ENCODE data around the gene CLEC16A.
A peak's percentile ranks its signal among the peaks of the same experiment; 100 is the strongest.

The CLEC16A gene

GRCh38 chr16:11183951-11184350, 239.6 kb downstream of the CLEC16A start:
- no peak for DNase-seq

DNA sequence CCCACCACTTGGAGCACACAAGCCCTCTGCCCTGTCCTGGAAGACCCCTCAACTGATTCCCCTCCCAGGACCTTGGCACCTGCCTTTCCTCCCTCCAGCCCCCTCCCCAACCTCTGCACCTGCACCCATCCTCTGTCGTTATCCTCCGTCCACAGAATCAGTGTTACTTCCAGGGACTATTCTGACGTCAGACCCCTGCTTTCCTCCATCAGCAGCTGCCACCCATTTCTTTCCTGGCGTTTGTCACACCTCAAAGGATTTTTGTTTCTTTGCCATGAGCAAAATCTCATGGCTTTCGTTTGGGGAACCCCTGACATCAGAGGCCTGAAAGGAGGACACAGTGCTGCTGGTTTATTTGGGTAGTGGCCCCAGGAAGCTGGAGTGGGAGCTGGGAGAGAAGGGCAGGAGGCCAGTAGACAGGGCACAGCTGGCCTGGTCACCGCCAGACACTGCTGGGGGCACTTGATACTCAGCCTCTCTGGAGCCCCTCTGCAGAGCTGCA, 243.2 kb downstream of the CLEC16A start:
- no peak for DNase-seq

DNA sequence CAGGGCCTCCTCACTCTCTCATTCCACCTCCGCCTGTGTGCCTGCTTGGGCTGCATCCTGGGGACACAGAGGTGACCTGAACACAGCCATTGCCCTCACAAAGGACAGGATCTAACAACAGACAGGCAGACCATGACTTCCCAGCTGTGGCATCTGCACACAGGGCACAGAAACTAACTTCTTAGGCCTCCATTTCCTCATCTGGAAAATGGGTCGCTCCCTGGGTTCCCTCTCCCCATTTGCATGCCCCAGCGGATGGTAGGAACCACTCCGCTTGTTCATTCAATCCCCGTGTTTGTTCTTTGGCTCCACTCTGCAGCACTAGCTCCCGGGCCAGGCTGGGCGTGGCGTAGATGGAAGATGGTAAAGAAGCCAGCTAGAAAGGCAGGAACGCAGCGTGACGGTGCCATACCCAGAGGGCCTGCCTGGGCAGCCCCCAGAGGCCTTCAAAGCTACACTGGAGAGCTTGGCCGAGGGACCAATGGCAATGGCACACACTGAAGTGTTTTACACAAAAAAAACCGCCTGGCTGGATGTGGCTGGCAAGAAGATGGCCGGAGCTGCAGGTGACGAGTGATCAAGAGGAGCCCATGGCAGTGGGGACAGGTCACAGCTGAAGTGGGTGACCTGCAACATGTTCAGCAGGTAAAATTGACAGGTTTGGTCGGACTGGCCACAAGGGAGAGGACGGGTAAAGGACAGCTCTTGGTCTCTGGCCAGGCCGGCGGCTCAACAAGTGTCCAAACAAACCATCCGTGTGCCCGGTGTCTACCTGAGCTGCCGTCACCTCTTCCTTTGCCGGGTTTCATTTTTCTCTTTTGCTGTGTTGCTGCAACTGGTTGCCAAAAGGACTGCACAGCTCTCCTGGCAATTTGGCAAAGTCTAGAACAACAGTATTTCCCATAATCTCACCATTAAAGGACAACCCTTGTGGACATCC, 244.7 kb downstream of the CLEC16A start:
- no peak for DNase-seq

- DNase-seq = no peak
Observed at GRCh38 chr16:11190588-11191560, 246.5 kb downstream of the CLEC16A start.

GRCh38 chr16:11191665-11192064, 247.3 kb downstream of the CLEC16A start:
- no peak for DNase-seq

- DNase-seq = no peak
Observed at GRCh38 chr16:11193494-11193893, 249.1 kb downstream of the CLEC16A start.

- DNase-seq = no peak
Observed at GRCh38 chr16:11194913-11195312, 250.5 kb downstream of the CLEC16A start.

DNA sequence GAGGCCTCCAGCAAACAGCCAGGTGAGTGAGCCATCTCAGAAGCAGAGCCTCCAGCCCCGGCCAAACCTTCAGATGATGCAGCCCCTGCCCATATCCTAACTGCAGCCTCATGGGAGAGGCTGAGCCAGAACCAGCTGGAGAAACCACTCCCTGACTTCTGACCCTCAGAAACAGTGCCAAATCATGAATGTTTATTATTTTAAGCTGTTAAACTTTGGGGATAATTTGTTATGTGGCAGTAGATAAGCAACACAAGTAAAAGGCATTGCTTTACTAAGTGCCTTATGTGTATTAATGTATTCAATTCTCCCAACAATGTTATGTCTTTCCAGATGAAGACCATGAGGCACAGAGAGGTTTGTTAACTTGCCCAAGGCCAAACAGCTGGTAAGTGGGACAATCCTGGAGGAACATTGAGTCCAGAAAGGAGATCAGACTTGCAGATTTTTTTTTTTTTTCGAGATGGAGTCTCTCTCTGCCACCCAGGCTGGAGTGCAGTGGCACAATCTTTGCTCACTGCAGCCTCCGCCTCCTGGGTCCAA, 252.0 kb downstream of the CLEC16A start:
- no peak for DNase-seq

GRCh38 chr16:11198375-11198774, 254.0 kb downstream of the CLEC16A start:
- no peak for DNase-seq

DNA sequence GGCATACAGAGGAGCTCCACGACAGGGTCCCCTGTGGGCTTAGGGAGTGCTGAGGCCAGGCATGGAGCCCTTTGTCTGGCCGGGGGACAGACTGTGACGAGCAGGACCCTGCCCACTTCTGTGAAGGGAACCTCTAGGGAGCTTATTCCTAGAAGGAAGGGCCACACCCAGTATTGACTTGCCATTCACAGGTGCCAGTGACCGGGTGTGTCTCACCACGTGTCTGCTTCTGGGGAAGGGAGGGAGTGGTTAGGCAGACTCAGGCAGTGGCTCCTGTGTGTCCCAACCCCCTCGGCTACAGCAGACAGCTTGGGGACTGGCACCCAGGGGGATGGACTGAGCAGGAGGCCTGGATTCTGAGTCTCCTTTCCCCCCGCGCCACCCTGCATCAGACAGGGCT, 254.5 kb downstream of the CLEC16A start:
- DNase-seq = no peak

DNA sequence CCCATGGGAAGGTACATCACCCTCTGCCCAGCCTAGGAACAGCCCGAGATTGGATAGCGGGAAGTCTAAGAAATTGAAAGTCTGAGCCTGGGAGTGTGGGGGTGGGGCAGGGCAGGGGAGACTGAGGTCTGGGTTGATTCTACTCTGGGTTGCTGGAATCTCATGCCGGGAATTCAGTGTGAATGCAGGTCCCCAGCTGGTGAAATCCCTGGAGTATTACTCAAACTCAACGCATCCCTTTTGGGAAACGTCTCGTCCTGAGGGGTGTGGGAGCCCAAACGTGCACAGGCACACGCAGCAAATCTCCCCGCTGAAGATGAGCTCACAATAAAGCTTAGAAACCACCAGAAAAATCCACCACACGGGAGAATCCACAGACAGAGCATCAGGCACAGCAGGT, 256.2 kb downstream of the CLEC16A start:
- DNase-seq = no peak

GRCh38 chr16:11201498-11202259, 257.3 kb downstream of the CLEC16A start:
- peak; percentile 47 for DNase-seq

- no peak for DNase-seq
Observed at GRCh38 chr16:11202260-11203091, 258.1 kb downstream of the CLEC16A start.

DNA sequence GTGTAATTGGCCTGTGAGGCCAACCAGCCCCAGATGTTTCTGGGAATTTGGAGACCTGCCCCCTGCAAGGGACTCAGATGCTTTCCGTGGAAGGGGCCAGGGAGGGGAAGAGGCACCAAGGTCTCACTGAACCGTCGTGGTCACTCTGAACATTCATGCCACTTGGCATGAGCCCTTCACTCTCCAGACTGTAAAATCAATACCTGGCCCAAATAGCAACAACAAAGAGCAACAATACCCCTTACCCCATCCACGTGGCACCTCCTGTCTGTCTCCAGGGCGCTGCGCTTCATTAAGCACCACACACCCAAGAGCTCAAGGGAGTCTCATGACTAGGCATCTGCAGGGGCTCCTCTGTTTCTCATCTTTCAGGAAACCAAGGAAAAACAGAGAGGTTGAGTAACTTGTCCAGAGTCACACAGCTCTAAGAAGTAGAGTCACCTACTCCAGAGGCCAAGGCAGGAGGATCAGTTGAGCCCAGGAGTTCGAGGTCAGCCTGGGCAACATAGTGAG, 258.8 kb downstream of the CLEC16A start:
- no peak for DNase-seq

DNA sequence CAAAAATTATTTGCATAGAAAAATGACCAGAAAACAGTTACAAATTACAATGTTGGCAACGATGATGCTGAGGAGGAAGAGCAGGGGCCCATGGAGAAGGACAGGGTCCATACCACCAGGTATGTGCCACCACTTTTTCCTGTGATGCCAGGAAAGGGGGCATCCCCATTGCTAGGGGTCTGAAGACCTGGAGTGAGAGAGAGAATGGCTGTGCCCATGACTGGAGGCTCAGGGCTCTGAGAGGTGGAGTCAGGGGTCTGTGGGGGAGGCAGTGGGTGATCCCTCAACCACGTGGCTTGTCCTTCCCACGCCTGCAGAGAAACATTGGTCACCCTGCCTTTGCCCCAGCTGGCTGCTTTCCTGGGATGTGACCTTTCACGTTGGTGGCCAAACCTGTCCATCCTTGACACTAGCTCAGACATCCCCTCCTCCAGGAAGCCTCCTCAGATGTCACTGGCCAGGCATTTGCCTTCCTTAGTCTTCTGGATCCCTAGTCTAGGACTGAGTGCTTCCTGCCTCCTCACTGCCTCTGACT, 260.2 kb downstream of the CLEC16A start:
- DNase-seq = no peak

DNA sequence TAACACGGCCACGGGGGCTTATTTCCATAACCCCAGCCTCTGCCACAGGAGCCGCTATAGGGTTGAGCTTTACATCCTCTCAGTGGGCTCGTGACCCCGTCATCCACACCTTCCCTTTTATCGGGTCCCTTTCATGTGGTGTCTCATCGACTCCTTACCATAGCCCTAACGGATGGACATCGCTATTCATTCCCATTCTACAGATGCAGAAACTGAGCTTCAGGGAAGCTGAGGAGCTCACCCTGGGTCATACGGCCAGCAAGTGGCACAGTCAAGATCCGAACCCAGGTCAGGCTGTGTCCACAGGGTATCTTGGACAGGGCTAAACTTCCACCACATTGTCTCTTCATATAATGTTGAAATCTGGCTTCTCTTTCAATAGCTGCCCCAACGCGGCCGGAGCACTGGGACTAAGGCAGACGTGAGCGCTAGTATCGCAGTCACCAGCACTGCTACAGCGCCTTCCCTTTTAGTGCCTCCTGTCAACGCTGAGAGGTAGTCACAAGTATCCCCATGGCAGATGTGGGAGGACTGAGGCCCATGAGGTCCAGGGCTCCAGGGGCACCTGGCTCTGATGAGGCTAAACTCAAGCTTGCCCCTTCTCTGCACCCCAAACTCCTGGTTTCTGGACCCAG, 260.8 kb downstream of the CLEC16A start:
- DNase-seq = no peak

- DNase-seq = no peak
Observed at GRCh38 chr16:11205754-11206581, 261.6 kb downstream of the CLEC16A start.

DNA sequence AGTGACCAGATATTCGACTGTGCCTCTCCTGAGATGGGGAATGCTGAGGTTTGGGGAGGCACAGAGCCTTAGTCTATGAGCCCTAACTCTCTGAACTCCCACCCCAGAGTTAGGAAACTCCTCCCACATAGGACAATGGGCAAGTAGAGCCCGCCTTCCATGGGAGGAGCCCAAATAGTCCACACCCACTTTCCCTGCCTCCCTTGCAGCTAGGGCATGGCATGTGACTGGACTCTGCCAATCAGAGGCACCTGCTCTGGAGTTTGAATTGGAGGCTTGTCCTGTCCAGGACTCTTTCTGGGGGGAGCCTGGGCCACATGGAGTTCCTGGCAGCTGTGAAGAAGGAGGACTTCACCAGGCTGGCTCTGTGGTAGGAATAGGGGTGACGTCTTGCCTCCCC, 263.3 kb downstream of the CLEC16A start:
- no peak for DNase-seq

- DNase-seq = no peak
Observed at GRCh38 chr16:11208916-11209665, 264.7 kb downstream of the CLEC16A start.
